Prostate gland (tissue), 2 donors: ENCODE measurements around the gene MTAP. TPM values are rescaled to one million over a fixed set of nuclear protein-coding genes. Genes with fewer than 3 reads are reported as not detected.

Experiments
- DNase-seq: peaks from one replicate; pipeline ENCODE4 v3.0.0-alpha.2; 2019; ENCODE audit warnings: low spot score
- H3K27ac ChIP-seq, 2 donors: fragments of 200-600 bp; sonication (generic); 2 replicates each; pipeline ENCODE4 v1.5.1; 2017 to 2019
- H3K27me3 ChIP-seq: fragments of 200-600 bp; sonication (generic); replicated peaks from 2 replicates; pipeline ENCODE4 v1.5.1; 2019; ENCODE audit not compliant: insufficient read depth
- H3K36me3 ChIP-seq, 2 donors: fragments of 200-600 bp; sonication (generic); 1 replicate in 1 of 2; 2 replicates in 1 of 2; pipeline versions ENCODE4 v1.5.1 to v1.8.1; 2017 to 2019
- H3K4me1 ChIP-seq: fragments of 200-600 bp; sonication (generic); replicated peaks from 2 replicates; pipeline ENCODE4 v1.5.1; 2019
- H3K4me3 ChIP-seq, 2 donors: fragments of 200-600 bp; sonication (generic); 2 replicates each; pipeline ENCODE4 v1.5.1; 2017 to 2019
- H3K9me3 ChIP-seq: fragments of 200-600 bp; sonication (generic); 2 replicates; pipeline ENCODE4 v1.5.1; 2017
- POLR2A ChIP-seq: fragments of 450-650 bp; IDR thresholded peaks from one replicate; pipeline ENCODE4 v1.6.1; 2016; ENCODE audit warnings: antibody characterized with exemption, mild to moderate bottlenecking
- POLR2AphosphoS5 ChIP-seq: sonication (generic); formaldehyde crosslinking; IDR thresholded peaks from one replicate; pipeline ENCODE4 v1.6.1; 2017; ENCODE audit warnings: antibody characterized with exemption
- WGBS: methylation state at CpG from one replicate; pipeline ENCODE4 v1.1.5; 2018; 5-methylcytosine and 5-hydroxymethylcytosine counted together
- intact Hi-C: fragments of 100-400 bp; cut with DNase I; formaldehyde crosslinking; loops from one replicate; pipeline ENCODE4 v1.14.2; 2022
- total RNA-seq, 2 donors: library from RNA; depleted of rRNA; stranded (reverse); fragments of >200 nt; gene quantifications; one replicate each; pipeline ENCODE4 v1.1.0, GENCODE V29; 2016
- TF ChIP-seq, protein P1 (sequence below), 4 experiments: fragments of 200-600 bp in 2 of 4; fragments of 450-650 bp in 2 of 4; sonication (generic) in 2 of 4; IDR thresholded peaks; 1 replicate in 3 of 4; 2 replicates in 1 of 4; pipeline ENCODE4 v1.5.1; 2016 to 2019; ENCODE audit warnings: antibody characterized with exemption in 4 of 4, mild to moderate bottlenecking in 2 of 4, moderate library complexity in 2 of 4

Gene MTAP
- total RNA-seq, 2 donors from 2014 or later, result 13.3 to 33.5 TPM

DNA sequence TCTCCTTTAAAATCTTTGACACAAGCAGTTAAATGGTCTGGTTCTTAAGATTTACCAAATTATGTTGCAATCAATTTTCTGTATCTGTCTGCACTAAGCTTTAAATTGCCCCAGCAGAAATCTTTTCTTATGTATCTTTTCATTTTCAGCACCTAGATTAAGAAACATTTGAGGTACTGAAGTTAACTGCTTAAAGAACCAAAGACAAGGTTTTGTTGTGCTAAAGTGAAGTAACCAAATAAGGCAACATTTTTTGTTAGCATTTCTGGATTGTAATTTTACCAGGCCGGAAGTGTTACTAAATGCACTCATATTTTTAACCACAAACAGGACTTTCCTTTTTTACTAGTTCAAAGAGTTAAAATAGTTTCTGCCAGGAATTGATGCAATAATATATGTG is 24.1 kb upstream of the MTAP start:
- no peaks in the 10 kb centered on the region for H3K4me1 ChIP-seq
- intact Hi-C loops, result no loop called here
- TF ChIP-seq POLR2A (no peak), POLR2AphosphoS5 (no peak)
- TF ChIP-seq, protein P1, sequence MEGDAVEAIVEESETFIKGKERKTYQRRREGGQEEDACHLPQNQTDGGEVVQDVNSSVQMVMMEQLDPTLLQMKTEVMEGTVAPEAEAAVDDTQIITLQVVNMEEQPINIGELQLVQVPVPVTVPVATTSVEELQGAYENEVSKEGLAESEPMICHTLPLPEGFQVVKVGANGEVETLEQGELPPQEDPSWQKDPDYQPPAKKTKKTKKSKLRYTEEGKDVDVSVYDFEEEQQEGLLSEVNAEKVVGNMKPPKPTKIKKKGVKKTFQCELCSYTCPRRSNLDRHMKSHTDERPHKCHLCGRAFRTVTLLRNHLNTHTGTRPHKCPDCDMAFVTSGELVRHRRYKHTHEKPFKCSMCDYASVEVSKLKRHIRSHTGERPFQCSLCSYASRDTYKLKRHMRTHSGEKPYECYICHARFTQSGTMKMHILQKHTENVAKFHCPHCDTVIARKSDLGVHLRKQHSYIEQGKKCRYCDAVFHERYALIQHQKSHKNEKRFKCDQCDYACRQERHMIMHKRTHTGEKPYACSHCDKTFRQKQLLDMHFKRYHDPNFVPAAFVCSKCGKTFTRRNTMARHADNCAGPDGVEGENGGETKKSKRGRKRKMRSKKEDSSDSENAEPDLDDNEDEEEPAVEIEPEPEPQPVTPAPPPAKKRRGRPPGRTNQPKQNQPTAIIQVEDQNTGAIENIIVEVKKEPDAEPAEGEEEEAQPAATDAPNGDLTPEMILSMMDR (IDR thresholded peaks at IDR 0.05), result no peak
- whole genome bisulfite sequencing, result 29% methylated on average over 1 of the region's 1 CpG
- DNase-seq, result no peak
- H3K27me3 ChIP-seq, result no peaks in the 10 kb centered on the region
- H3K9me3 ChIP-seq, result no peaks in the 10 kb centered on the region
- no peaks in the 10 kb centered on the region for H3K36me3 ChIP-seq
- no peak overlapping the region for H3K4me3 ChIP-seq
- no peak overlapping the region for H3K27ac ChIP-seq

DNA sequence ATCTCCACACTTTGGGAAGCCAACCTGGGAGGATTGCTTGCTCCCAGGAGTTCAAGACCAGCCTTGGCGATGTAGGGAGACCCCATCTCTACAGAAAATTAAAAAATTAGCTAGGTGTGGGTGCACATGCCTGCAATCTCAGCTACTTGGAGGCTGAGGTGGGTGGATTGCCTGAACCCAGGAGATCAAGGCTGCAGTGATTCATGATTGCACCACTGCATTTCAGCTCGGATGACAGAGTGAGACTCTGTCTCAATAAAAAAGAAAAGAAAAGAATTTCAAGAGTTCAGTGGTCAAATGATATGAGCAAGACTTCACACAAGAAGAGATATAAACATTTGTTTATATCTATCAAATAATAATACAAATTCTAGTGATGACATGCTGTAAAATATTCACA is 23.0 kb upstream of the MTAP start:
- Histone ChIP-seq H3K9me3 (no peaks in the 10 kb centered on the region), H3K36me3 (no peaks in the 10 kb centered on the region), H3K4me1 (no peaks in the 10 kb centered on the region), H3K27me3 (no peaks in the 10 kb centered on the region), H3K4me3 (no peak overlapping the region), H3K27ac (no peak overlapping the region)
- intact Hi-C loops, result no loop called here
- DNase-seq, result no peak
- WGBS, result 91% methylated on average over 2 of the region's 2 CpGs
- no peak for TF ChIP-seq POLR2A
- TF ChIP-seq, protein P1 (IDR thresholded peaks at IDR 0.05), result no peak
- TF ChIP-seq POLR2AphosphoS5, result no peak

DNA sequence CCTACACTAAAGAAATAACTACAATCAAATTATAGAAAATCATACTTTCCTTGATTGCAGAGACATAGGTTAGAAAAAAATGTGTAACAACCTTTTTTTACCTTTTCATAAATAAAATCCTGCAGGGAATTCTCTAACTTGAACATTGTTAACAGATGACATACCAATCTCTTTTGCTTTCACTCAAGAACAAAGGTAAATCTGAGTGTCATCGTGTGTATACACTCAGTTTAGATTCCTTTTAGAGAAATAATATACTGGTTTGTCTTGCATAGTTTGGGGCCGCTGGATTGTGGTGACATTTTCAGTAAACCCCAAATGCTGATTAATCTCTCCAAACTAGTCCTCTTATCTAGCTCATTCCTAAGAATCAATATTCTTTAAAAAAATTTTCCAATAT is 20.8 kb upstream of the MTAP start:
- Histone ChIP-seq H3K36me3 (no peaks in the 10 kb centered on the region), H3K4me1 (no peaks in the 10 kb centered on the region), H3K9me3 (no peaks in the 10 kb centered on the region), H3K4me3 (no peak overlapping the region), H3K27me3 (no peaks in the 10 kb centered on the region), H3K27ac (no peak overlapping the region)
- WGBS, result 59% methylated on average over 2 of the region's 2 CpGs
- TF ChIP-seq, protein P1 (IDR thresholded peaks at IDR 0.05), result no peak
- TF ChIP-seq POLR2A, result no peak
- no peak for TF ChIP-seq POLR2AphosphoS5
- intact Hi-C loops, result loop anchor here (10.0 kb wide), 1 partner anchor 547 kb away; no protein-coding TSS in a partner anchor
- no peak for DNase-seq

DNA sequence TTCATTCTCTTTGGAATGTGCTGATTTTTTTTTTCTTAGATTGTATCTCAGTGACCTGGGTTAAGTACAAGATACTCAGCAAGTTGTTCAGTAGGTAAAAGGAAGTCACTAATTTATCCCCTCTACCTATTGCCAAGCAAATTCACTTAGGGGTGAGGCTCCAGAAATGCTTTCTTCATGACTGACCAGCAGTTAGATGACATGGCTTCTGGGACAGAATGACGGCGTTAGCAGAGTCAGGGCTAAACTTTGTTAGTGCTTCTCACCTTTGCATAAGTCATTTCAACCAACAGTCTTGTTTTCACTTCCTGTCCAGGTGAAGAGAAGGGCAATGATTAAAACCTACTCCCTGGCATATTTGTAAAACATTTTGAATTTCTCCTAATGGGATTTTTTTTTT is 20.2 kb upstream of the MTAP start:
- 28% methylated on average over 2 of the region's 2 CpGs for WGBS
- Histone ChIP-seq H3K27me3 (no peaks in the 10 kb centered on the region), H3K27ac (no peak overlapping the region), H3K4me3 (no peak overlapping the region), H3K36me3 (no peaks in the 10 kb centered on the region), H3K4me1 (no peaks in the 10 kb centered on the region), H3K9me3 (no peaks in the 10 kb centered on the region)
- no peak for TF ChIP-seq POLR2AphosphoS5
- TF ChIP-seq, protein P1 (IDR thresholded peaks at IDR 0.05), result no peak
- no peak for TF ChIP-seq POLR2A
- intact Hi-C loops, result loop anchor here (10.0 kb wide), 1 partner anchor 547 kb away; no protein-coding TSS in a partner anchor
- DNase-seq, result no peak

DNA sequence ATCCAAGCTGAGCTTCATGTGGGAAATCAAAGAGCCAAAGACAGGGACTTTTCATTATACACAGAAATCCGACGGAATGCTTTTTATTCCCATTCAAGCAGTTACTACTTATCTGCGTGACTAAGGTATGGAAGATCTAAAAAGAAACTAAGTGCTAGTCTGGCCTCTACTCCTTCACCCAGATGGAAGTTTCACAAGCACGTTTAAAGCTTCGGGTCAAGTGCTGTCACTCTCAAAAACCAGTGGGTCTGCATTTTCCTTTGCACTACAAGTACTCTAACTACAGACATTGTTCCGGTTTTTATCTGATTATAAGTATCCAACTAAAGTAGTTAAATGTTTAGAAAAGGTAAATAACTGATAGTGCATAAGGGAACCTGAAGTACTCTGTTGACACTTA is 13.7 kb upstream of the MTAP start:
- H3K27ac ChIP-seq, result no peak overlapping the region
- H3K27me3 ChIP-seq, result no peaks in the 10 kb centered on the region
- H3K9me3 ChIP-seq, result no peaks in the 10 kb centered on the region
- intact Hi-C loops, result loop anchor here (5.0 to 10.0 kb wide), 2 partner anchors 471 to 554 kb away; no protein-coding TSS in a partner anchor
- WGBS, result 37% methylated on average over 6 of the region's 6 CpGs
- TF ChIP-seq POLR2A (no peak), POLR2AphosphoS5 (no peak)
- TF ChIP-seq, protein P1 (IDR thresholded peaks at IDR 0.05), result no peak
- no peaks in the 10 kb centered on the region for H3K4me1 ChIP-seq
- no peaks in the 10 kb centered on the region for H3K36me3 ChIP-seq
- DNase-seq, result no peak
- H3K4me3 ChIP-seq, result no peak overlapping the region
